ENCODE data around the gene CD46.

Gene CD46

GRCh38 chr1:207828046-207828445 is 76.2 kb downstream of the CD46 start:
- DNase-seq (ENCODE audit: low read depth in 3 of 3), result no peak

- peak in 2 of 3 donors; percentile 32 to 47 for DNase-seq (ENCODE audit: low read depth in 3 of 3)
These were observed 76.8 kb downstream of the CD46 start for GRCh38 chr1:207828485-207829158.

- DNase-seq (ENCODE audit: low read depth in 3 of 3), result no peak
These were observed 77.7 kb downstream of the CD46 start for GRCh38 chr1:207829576-207829975.

DNA sequence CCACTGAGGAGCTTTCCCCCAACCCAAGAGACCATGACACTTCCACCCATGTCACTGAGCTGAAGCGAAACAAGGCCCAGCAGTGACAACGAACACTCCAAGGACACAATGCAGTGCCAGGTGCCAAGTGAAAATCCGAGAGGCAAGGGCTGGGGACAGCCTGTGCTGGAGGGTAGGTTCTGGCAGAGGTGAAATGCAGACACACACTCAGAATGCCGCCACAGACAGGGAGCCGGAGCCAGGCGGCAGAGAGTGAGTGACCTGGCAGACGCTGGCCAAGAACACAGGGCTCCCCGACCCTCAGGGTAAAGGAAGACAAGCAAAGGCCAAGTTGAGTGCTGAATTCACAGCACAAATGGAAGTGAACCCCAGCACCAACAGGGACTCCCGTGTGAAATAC is 78.9 kb downstream of the CD46 start:
- DNase-seq (ENCODE audit: low read depth in 3 of 3), result no peak

GRCh38 chr1:207831517-207832327 is 79.9 kb downstream of the CD46 start:
- DNase-seq (ENCODE audit: low read depth in 3 of 3), result peak; percentile 32 to 39 (median 36)

- no peak for DNase-seq (ENCODE audit: low read depth in 3 of 3)
These were observed 80.9 kb downstream of the CD46 start for GRCh38 chr1:207832796-207833195.

DNA sequence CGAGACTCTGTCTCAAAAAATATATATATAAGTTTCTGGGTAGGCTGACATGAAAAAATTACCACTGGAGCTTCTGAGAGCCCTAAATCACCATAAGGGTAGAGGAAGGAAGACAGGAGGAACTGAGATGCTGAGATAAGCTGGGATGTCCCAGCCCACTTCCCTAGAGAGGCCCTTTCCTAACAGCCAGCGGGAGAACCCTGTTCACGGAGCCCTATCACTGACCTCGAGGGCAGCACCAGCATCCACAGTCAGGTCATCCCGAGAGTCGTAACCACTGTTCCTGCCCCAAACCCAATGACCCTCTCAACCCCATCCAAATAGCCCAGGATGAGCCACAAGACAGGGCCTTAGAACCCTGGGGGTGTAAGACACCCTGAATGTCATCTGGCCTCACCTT is 81.5 kb downstream of the CD46 start:
- DNase-seq (ENCODE audit: low read depth in 3 of 3), result no peak

GRCh38 chr1:207833956-207834660 is 82.3 kb downstream of the CD46 start:
- no peak for DNase-seq (ENCODE audit: low read depth in 3 of 3)

DNA sequence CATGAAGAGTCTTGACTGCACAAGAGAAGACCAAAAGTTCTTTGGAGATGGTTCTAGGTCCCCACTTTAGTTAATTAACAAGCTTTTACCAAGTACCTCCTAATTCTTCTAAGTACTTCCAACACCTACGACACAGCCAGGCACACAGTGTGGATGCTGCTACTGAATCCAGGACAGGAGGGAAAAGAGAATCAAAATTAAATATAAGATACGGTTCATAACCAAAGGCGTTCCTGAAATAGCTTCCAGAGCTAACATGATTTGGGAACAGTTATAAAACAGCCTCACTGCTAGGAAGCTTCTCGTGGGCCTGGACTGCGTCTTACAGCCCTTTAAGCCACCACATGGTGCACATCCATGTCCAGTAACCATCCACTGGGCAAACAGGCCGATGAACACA is 84.1 kb downstream of the CD46 start:
- no peak for DNase-seq (ENCODE audit: low read depth in 3 of 3)

DNA sequence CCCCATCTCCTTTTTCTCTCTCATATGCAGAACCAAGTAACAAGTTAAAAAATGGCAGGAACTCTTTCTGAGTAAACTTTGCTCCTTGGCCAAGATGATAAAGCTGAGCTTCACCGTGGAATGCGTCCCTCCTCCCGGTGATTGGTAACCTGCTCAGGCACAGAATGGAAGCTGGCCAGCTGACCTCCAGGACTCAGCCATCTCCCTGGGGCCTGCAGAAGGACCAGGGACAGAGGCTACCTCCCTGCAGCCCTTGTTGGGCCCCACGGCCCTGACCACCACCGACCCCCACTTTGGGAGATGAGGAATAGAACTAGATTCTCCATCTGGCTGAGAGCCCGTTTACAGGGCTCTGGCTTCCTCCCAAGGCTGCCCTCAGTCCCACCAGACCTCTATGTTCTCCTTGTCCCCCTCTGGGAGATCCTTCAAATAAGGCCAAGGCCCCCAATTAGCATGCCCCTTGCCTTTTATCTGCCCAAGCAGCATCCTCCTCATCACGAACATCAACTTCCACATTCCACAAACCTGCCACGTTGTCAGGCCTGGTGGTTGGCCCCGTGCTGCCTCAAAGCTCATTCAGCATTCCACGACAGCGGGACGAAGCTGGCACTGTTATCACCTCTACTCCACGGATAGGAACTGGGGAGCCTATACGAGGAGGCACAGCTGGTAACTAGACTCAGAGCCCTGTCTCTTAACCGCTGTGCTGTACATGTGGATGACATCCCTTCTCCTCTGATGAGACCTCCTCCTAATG is 84.9 kb downstream of the CD46 start:
- DNase-seq (ENCODE audit: low read depth in 3 of 3), result no peak

- DNase-seq (ENCODE audit: low read depth in 3 of 3), result no peak
These were observed 85.8 kb downstream of the CD46 start for GRCh38 chr1:207837673-207838072.

GRCh38 chr1:207838156-207839082 is 86.6 kb downstream of the CD46 start:
- no peak for DNase-seq (ENCODE audit: low read depth in 3 of 3)

- no peak for DNase-seq (ENCODE audit: low read depth in 3 of 3)
These were observed 87.2 kb downstream of the CD46 start for GRCh38 chr1:207839083-207839413.

- DNase-seq (ENCODE audit: low read depth in 3 of 3), result no peak
These were observed 88.5 kb downstream of the CD46 start for GRCh38 chr1:207840380-207840779.

- no peak for DNase-seq (ENCODE audit: low read depth in 3 of 3)
These were observed 89.4 kb downstream of the CD46 start for GRCh38 chr1:207841293-207841692.

- DNase-seq (ENCODE audit: low read depth in 3 of 3), result no peak
These were observed 90.0 kb downstream of the CD46 start for GRCh38 chr1:207841901-207842300.

DNA sequence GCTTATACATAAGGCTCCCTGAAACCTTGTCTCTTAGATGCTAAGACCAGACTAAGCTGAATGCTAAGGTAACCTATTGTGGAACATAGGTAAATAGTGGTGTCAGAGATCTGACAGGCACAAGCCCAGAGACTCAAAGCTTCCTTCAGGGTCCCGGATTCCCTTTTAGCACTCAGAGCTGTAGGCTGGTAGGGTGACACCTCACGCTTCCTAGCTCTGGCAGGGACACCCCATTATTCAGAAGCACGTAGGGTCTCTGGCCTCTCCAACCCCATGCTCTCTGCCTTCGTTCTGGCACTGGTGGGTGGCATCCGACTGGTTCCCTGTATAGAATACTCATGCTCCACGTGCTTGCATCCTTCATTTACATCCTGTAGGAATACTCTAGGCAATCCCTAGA is 90.7 kb downstream of the CD46 start:
- no peak for DNase-seq (ENCODE audit: low read depth in 3 of 3)

DNA sequence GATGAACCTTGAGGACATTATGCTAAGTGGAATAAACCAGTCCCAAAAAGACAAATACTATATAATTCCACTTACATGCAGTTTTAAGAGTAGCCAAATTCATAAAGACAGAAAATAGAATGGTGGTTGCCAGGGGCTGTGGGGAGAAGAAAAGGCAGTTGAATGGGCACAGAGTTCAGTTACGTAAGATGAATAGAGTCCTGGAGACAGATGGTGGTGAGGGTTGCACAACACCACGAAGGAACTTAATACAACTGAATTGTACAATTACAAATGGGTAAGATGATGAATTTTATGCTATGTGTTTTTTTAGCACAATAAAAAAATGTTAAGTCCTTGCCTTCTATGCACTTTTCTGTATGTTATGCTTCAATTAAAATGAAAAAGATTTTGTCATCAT is 92.5 kb downstream of the CD46 start:
- no peak for DNase-seq (ENCODE audit: low read depth in 3 of 3)

Measured in stimulated activated CD4-positive, alpha-beta T cell treated with anti-CD3 and anti-CD28 coated beads, TNF-alpha, amount 100 ng/mL, for 48 hours (primary cell).